Renal cortical epithelial cell (primary cell): ENCODE data around the gene LIMS1. TPM values are rescaled to one million over a fixed set of nuclear protein-coding genes. Genes with fewer than 3 reads are reported as not detected.
"Not testable (repeated sequence)": the region's sequence is repeated elsewhere in the genome, so short reads cannot be mapped to it uniquely, and the experiment has no call there.

Experiments
- DNase-seq: peaks from one replicate; pipeline ENCODE4 v3.0.0-alpha.2; 2011; ENCODE audit warnings: low read depth
- total RNA-seq: library from RNA; depleted of rRNA; stranded (reverse); fragments of >200 nt; gene quantifications from 2 replicates; pipeline ENCODE4 v1.2.3, GENCODE V29; 2014

The LIMS1 gene
- total RNA-seq, 1 donor from 2014 or later, result 186 TPM

DNA sequence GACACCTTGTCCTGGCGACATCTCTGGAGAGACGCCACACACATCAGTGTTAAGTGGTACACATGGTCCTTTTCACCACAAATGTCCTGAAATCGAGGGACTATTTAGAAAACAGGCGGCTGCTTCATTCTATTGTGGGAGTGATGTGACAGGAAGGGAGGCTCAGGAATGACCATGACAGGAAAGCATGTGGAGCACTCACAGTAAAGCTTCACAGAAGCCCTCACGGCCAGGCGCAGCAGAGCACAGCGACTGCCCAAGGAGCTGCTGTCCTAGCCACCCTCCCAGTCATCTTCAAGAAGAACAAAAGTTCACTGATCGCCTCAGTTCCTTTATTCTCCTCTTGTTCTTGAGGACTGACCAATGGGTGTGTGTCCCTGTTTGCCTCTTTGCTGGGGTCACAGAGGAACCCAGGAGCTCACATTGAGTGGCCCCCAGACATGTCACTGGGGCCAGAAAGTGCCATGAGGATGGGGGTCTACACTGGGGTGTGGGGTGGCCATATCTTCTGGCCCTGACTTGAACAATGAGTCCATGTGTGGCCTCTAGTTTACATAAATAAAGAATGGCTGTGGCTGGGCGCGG lies 100.4 kb downstream of the LIMS1 start:
- no peak for DNase-seq

- DNase-seq, result no peak
Observed at GRCh38 chr2:108635630-108636354, 101.5 kb downstream of the LIMS1 start.

- peak; percentile 94 for DNase-seq
Observed at GRCh38 chr2:108637304-108637669, 103.0 kb downstream of the LIMS1 start.

- DNase-seq, result peak; percentile 92
Observed at GRCh38 chr2:108640731-108641130, 106.5 kb downstream of the LIMS1 start.

DNA sequence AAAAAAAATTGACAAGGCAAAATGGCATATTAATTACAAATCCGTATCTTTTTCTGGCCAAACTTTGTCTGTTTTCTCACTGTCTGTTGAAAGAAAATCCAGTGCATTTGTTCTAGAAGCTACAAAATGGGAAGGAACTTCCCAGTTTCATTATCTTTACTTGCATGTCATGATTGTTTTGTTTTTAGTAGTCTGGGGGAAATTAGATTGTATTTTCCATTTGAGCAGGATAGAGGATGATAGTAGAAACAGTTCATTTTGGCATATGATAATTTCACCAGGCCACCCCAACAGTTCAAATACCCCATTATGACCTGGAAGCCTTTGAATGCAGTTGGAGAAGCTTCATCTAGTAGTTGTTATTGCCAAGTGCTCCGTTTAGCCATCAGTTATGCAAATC lies 107.5 kb downstream of the LIMS1 start:
- DNase-seq, result no peak

DNA sequence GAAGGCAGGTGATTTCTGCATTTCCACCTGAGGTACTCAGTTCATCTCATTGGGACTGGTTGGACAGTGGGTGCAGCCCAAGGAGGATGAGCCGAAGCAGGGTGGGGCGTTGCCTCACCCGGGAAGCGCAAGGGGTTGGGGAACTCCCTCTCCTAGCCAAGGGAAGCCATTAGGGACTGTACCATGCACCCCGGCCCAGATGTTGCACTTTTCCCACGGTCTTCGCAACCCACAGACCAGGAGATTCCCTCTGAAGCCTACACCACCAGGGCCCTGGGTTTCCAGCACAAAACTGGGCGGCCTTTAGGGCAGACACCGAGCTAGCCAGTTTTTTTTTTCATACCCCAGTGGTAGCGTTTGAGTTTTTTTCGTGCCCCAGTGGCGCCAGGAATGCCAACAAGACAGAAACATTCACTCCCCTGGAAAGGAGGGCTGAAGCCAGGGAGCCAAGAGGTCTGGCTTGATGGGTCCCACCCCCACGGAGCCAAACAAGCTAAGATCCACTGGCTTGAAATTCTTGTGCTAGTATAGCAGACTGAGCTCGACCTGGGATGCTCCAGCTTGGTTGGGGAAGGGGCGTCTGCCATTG lies 109.1 kb downstream of the LIMS1 start:
- DNase-seq, result no peak

DNA sequence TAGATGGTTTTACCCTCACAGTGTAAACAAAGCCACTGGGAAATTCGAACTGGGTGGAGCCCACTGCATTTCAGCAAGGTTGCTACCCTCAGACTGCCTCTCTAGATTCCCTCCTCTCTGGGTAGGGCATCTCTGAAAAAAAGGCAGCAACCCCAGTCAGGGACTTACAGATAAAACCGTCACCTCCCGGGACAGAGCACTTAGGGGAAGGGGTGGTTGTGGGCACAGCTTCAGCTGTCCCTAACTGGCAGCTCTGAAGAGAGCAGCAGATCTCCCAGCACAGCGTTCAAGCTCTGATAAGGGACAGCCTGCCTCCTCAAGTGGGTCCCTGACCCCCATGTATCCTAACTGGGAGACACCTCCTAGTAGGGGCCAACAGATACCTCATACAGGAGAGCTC lies 109.6 kb downstream of the LIMS1 start:
- DNase-seq, result not testable (repeated sequence)

DNA sequence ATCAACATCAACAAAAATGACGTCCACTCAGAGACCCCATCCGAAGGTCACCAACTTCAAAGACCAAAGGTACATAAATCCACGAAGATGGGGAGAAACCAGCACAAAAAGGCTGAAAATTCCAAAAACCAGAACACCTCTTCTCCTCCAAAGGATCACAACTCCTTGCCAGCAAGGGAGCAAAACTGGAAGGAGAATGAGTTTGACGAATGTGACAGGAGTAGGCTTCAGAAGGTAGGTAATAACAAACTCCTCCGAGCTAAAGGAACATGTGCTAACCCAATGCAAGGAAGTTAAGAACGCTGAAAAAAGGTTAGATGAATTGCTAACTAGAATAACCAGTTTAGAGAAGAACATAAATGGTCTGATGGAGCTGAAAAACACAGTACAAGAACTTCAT lies 110.2 kb downstream of the LIMS1 start:
- not testable (repeated sequence) for DNase-seq

- DNase-seq, result not testable (repeated sequence)
Observed at GRCh38 chr2:108648796-108649195, 114.5 kb downstream of the LIMS1 start.

GRCh38 chr2:108650465-108650864 lies 116.2 kb downstream of the LIMS1 start:
- DNase-seq, result not testable (repeated sequence)

DNA sequence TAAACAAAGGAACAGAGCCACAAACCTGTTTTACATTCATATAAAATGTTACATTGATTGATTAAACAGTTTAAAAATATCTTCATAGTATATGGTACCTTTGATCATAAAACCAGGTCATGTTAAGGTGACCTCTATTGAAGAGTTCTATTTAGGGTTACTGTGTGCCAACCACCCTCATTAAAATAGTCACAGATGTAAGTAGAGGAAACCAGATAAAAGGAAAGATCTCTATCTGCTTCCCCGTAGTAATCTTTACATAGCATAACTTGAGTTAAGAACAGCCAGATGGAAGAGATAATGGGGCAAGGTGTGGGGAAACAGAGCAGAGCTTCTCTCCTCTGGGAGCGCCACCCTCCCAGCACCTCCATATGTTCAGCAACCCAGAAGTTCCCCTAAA lies 117.2 kb downstream of the LIMS1 start:
- not testable (repeated sequence) for DNase-seq

- peak; percentile 77 for DNase-seq
Observed at GRCh38 chr2:108652187-108652931, 118.1 kb downstream of the LIMS1 start.

DNA sequence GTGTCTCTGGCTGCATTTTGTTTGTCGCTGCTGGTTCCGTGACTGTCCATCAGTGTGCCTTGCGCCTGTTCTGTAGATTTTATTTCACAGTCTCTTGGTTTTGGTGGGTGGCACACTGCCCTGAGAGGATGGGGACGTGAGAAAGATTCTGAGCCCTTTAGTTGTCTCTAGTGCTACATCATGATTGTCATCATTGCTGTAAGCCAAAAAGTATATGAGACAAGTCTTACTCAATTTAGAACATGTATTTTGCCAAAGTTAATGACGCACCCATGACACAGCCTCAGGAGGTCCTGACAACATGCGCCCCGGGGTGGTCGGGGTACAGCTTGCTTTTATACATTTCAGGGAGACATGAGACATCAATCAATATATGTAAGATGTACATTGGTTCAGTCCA lies 119.2 kb downstream of the LIMS1 start:
- not testable (repeated sequence) for DNase-seq

GRCh38 chr2:108653849-108654248 lies 119.6 kb downstream of the LIMS1 start:
- not testable (repeated sequence) for DNase-seq

- DNase-seq, result peak; percentile 58
Observed at GRCh38 chr2:108654521-108655125, 120.4 kb downstream of the LIMS1 start.

GRCh38 chr2:108655270-108655669 lies 121.0 kb downstream of the LIMS1 start:
- DNase-seq, result not testable (repeated sequence)

DNA sequence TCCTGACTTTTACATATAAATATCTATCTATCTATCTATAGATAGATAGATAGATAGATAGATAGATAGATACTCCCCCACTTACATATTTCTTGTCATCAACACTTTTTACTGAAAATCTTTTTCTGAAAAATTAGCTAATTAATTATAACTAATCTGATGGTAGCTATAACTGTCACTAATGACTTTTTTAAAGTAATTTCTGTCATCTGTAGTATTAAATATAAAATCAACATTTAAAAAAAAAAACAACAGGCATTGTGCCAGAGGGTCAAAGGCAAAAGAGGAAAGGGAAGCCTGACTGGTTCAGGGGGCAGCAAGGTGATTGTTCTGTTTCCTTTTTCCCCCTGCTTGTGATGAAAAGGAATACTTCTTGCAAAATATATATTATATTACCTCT lies 122.0 kb downstream of the LIMS1 start:
- DNase-seq, result not testable (repeated sequence)

DNA sequence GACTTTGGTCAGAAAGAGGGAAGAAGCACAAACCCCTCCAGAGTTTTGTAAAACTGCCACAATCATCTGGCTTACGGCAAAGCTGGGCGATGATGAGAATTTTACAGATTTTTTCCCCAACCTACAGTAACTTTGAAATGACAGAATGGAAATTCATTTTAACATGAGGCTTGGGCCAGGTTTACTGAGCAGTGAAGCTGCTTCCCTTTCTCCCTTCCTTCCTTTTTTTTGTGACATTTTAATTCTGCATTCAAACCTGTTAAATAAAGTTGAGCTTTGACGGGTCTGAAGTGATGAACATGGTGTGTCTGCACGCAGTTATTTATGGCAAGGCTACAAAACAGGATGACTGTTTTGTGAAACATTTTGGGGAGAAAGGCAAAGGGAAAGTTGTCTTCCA lies 123.2 kb downstream of the LIMS1 start:
- not testable (repeated sequence) for DNase-seq

GRCh38 chr2:108658553-108658952 lies 124.3 kb downstream of the LIMS1 start:
- DNase-seq, result not testable (repeated sequence)

DNA sequence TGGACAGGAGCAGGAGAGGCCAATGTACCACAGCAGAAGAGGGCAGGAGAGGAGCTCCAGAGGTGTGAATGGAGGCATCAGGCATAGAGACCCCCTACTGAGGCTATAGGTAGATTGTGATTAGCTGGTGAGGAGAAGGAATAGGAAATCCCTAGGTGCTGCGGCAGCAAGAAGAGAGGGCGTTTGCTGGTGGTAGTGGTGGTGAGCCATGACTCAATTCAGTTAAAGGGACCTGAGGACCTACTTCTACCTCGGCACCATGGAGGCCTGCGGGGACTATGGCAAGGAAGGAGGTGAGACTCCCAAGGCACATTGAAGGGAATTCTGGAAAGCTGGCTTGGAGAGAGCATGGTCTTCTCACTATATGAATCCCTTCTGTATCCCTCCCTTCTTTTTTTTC lies 127.2 kb downstream of the LIMS1 start:
- DNase-seq, result not testable (repeated sequence)

DNA sequence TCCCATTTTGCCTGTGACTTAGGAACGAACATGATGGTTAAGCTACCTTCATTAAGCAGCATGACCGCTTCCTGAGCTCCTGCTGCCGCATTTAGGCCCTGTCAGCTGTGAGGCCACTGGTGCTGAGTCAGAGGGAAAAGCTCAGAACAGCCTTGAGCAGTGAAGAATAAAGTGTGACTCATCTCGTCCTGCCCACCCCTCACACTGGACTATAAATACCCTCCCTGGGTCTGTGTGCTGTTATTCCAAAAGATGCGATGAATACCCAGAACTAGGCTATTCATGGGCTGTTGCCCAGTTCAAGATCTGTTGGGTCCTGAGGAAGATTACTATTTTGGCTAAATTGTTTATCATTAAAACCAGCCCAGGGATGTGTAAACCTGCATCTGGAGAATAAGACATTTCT lies 127.9 kb downstream of the LIMS1 start:
- peak; percentile 83 for DNase-seq

GRCh38 chr2:108663346-108663745 lies 129.1 kb downstream of the LIMS1 start:
- not testable (repeated sequence) for DNase-seq
